K562 (cell line): ENCODE measurements around the gene SPI1. TPM values are rescaled to one million over a fixed set of nuclear protein-coding genes. Genes with fewer than 3 reads are reported as not detected.
A peak's percentile ranks its signal among the peaks of the same experiment; 100 is the strongest.

ENCODE experiments used
- ARHGAP35 ChIP-seq: fragments of 450-650 bp; IDR thresholded peaks from 2 replicates; pipeline ENCODE4 v1.6.1; 2018; ENCODE audit not compliant: partially characterized antibody
- EP300 ChIP-seq: IDR thresholded peaks from 2 replicates; pipeline ENCODE4 v1.6.1; 2012; ENCODE audit warnings: low read length, improper control_type of control experiment
- HDAC1 ChIP-seq, 2 experiments: fragments of 450-650 bp; IDR thresholded peaks; 2 replicates each; pipeline ENCODE4 v1.6.1; 2016 to 2017; ENCODE audit warnings: inconsistent platforms in 1 of 2, mild to moderate bottlenecking in 1 of 2, moderate library complexity in 1 of 2
- MCM5 ChIP-seq: fragments of 450-650 bp; IDR thresholded peaks from 2 replicates; pipeline ENCODE4 v1.6.1; 2016; ENCODE audit warnings: low read depth
- MTA2 ChIP-seq: fragments of 450-650 bp; IDR thresholded peaks from 2 replicates; pipeline ENCODE4 v1.6.1; 2016; ENCODE audit warnings: low read depth
- NCOR1 ChIP-seq: fragments of 450-650 bp; IDR thresholded peaks from 2 replicates; pipeline ENCODE4 v1.6.1; 2016; ENCODE audit warnings: mild to moderate bottlenecking, moderate library complexity
- NKRF ChIP-seq: fragments of 450-650 bp; IDR thresholded peaks from 2 replicates; pipeline ENCODE4 v1.6.1; 2016; ENCODE audit warnings: borderline replicate concordance
- PBX2 ChIP-seq, 2 experiments: IDR thresholded peaks in 1 of 2; conservative IDR thresholded peaks in 1 of 2; 2 replicates each; pipeline ENCODE4 v1.6.1; 2016; ENCODE audit warnings: low read depth in 2 of 2, mild to moderate bottlenecking in 1 of 2, missing compliant biosample characterization in 1 of 2, missing genetic modification characterization in 1 of 2, moderate library complexity in 1 of 2
- PKNOX1 ChIP-seq: fragments of 450-650 bp; IDR thresholded peaks from 2 replicates; pipeline ENCODE4 v1.6.1; 2016
- TCF3 ChIP-seq: sonication (generic); formaldehyde crosslinking; IDR thresholded peaks from 2 replicates; pipeline ENCODE4 v1.4.0; 2020; ENCODE audit warnings: mild to moderate bottlenecking, missing genetic modification reagents
- TRIM25 ChIP-seq: fragments of 450-650 bp; IDR thresholded peaks from 2 replicates; pipeline ENCODE4 v1.7.0; 2016; ENCODE audit warnings: borderline replicate concordance
- ZBTB2 ChIP-seq: fragments of 450-650 bp; IDR thresholded peaks from 2 replicates; pipeline ENCODE4 v1.6.1; 2016; ENCODE audit warnings: antibody characterized with exemption
- ZEB2 ChIP-seq: fragments of 450-650 bp; IDR thresholded peaks from 2 replicates; pipeline ENCODE4 v1.6.1; 2016
- ZNF785 ChIP-seq: fragments of 250-450 bp; sonication (Bioruptor Pico); IDR thresholded peaks from 2 replicates; pipeline ENCODE4 v1.4.0; 2020; ENCODE audit warnings: mild to moderate bottlenecking
- polyA plus RNA-seq, 8 experiments: library from polyadenylated mRNA; depleted of rRNA in 4 of 8; stranded (reverse) in 5 of 8; unstranded in 3 of 8; fragments of >200 nt; fragmentation: Nextera tagmentation in 2 of 8; fragmentation: Illumina TruSeq in 1 of 8; extraction: Ambion mirVana in 2 of 8; extraction: Trizol in 1 of 8; gene quantifications; 2 replicates each; pipeline versions ENCODE4 v1.2.1 to v1.2.3, GENCODE V29; 2011 to 2014; ENCODE audit warnings: inconsistent platforms in 1 of 8, missing spikeins in 1 of 8
- total RNA-seq, 7 experiments: library from RNA; depleted of rRNA in 6 of 7; stranded (reverse); fragments of >200 nt in 6 of 7; fragmentation: Illumina TruSeq in 2 of 7; extraction: Trizol in 2 of 7; gene quantifications; 2 replicates each; pipeline versions ENCODE4 v1.2.1 to v1.2.3, GENCODE V29; 2011 to 2021; ENCODE audit warnings: low replicate concordance in 1 of 7

The SPI1 gene
- total and polyA plus RNA-seq, 9 of the 15 experiments (the other 6 are each of a cell fraction or from before 2014, with no cell fraction given), result 0.10 to 33.7 (median 10.3) TPM

- TF ChIP-seq TRIM25 (peak; percentile 56; the same call in 1 of the 2 replicates), ARHGAP35 (peak; percentile 65), EP300 (peak; percentile 34; the same call in 1 of the 2 replicates), PBX2 (CRISPR knock-in tag; IDR thresholded peaks at IDR 0.05; ENCODE audit: low read depth) (no peak), PBX2 (tag; conservative IDR thresholded peaks at IDR 0.05; ENCODE audit: low read depth) (peak; percentile 61), MTA2 (peak; percentile 50), TCF3 (CRISPR knock-in tag) (peak; percentile 75), NCOR1 (peak; percentile 39; the same call in 1 of the 2 replicates), ZNF785 (CRISPR knock-in tag) (no peak), HDAC1 (IDR thresholded peaks at IDR 0.05) (peak in 1 of 2 experiments; percentile 64; a peak in 2 of 4 replicates), NKRF (0 out of 2 replicates have a peak, but pooled peaks have one; percentile 44), ZEB2 (0 out of 2 replicates have a peak, but pooled peaks have one; percentile 22), ZBTB2 (0 out of 2 replicates have a peak, but pooled peaks have one; percentile 14), PKNOX1 (peak; percentile 61), MCM5 (no peak)
Measured at GRCh38 chr11:47366020-47366490, 12.3 kb downstream of the SPI1 start (continued).
